Measurements from ENCODE around the gene CD69. TPM values are rescaled to one million over a fixed set of nuclear protein-coding genes. Genes with fewer than 3 reads are reported as not detected.

Gene CD69
- total RNA-seq, 2 donors from 2014 or later = 126 to 158 TPM

Other genes starting within 250 kb of the CD69 start
- gene KLRB1, start 153.0 kb downstream of the CD69 start, total RNA-seq = 1 to 10 TPM in 1 of 2 donors, under 1 TPM in 1; 0.89 to 3.0 TPM
- 100 to 1,000 TPM; 269 to 293 TPM for gene CLEC2D, start 91.2 kb downstream of the CD69 start, total RNA-seq
- gene CLECL1, start 27.8 kb downstream of the CD69 start, total RNA-seq = 10 to 100 TPM; 11.5 to 13.8 TPM
- under 1 TPM; 0.29 to 0.72 TPM for gene KLRF1, start 66.6 kb upstream of the CD69 start, total RNA-seq
- gene CLEC2B, start 108.5 kb upstream of the CD69 start, total RNA-seq = 10 to 100 TPM; 28.0 to 29.5 TPM
- not detected for gene KLRF2, start 120.6 kb upstream of the CD69 start, total RNA-seq
- not detected for gene CLEC2A, start 171.5 kb upstream of the CD69 start, total RNA-seq
- under 1 TPM in 1 of 2 donors, not detected in 1; 0.16 TPM for gene CLEC12A, start 210.5 kb upstream of the CD69 start, total RNA-seq
- not detected for gene CLEC1B, start 238.2 kb upstream of the CD69 start, total RNA-seq
- gene CLEC12B, start 249.7 kb upstream of the CD69 start, total RNA-seq = not detected